ENCODE measurements around the gene ZFAND2A. TPM values are rescaled to one million over a fixed set of nuclear protein-coding genes. Genes with fewer than 3 reads are reported as not detected.

ZFAND2A gene
- total and polyA plus RNA-seq, 2 donors from 2014 or later: 21.9 to 27.6 TPM

DNA sequence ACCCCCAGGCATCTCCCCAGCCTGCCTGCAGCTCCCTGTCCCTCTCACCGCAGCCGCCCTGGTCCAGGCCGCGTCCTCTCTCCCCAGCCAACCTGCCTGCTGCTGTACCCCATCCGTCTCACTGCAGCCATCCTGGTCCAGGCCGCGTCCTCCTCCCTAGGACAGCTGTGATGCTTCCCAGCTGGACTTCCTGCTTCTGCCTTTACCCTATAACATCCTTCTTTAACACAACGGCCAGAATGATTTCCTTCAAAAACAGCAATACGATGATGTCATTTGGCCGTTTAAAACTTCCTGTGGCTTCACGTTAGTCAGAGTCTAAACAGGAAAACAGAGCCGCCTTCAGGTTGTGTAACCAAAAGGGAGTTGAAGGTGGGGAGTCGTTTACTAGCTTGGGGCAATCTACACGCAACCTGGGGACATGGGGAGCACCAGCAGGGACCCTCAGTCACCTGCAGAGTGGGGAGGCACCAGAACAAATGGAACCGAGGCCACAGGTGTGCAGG is 32.2 kb upstream of the ZFAND2A start:
- H3K27ac ChIP-seq (ENCODE audit: low read depth in 2 of 2, low read length in 2 of 2): no peak overlapping the region
- no peaks in the 10 kb centered on the region for H3K27me3 ChIP-seq (ENCODE audit: control insufficient read depth, insufficient read depth, low read length)
- no peaks in the 10 kb centered on the region for H3K9me3 ChIP-seq (ENCODE audit: control insufficient read depth in 2 of 3, insufficient read depth in 1 of 3, low read length in 3 of 3)
- no peak overlapping the region for H3K4me3 ChIP-seq (ENCODE audit: low read length in 3 of 3)
- no peaks in the 10 kb centered on the region for H3K4me1 ChIP-seq (ENCODE audit: control insufficient read depth in 2 of 3, insufficient read depth in 2 of 3, low read depth in 1 of 3, low read length in 3 of 3)
- TF ChIP-seq, protein P1, sequence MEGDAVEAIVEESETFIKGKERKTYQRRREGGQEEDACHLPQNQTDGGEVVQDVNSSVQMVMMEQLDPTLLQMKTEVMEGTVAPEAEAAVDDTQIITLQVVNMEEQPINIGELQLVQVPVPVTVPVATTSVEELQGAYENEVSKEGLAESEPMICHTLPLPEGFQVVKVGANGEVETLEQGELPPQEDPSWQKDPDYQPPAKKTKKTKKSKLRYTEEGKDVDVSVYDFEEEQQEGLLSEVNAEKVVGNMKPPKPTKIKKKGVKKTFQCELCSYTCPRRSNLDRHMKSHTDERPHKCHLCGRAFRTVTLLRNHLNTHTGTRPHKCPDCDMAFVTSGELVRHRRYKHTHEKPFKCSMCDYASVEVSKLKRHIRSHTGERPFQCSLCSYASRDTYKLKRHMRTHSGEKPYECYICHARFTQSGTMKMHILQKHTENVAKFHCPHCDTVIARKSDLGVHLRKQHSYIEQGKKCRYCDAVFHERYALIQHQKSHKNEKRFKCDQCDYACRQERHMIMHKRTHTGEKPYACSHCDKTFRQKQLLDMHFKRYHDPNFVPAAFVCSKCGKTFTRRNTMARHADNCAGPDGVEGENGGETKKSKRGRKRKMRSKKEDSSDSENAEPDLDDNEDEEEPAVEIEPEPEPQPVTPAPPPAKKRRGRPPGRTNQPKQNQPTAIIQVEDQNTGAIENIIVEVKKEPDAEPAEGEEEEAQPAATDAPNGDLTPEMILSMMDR (IDR thresholded peaks at IDR 0.05; ENCODE audit: borderline replicate concordance, extremely low read depth, insufficient read depth): no peak
- no peaks in the 10 kb centered on the region for H3K36me3 ChIP-seq (ENCODE audit: control insufficient read depth in 2 of 3, insufficient read depth in 3 of 3, low read length in 3 of 3)
- intact Hi-C loops (cut with DNase I): no loop called here
- DNase-seq (peak in 3 of 5 donors; percentile 23 to 83 (median 38)), FAIRE-seq (no peak)
- H3K9ac ChIP-seq (ENCODE audit: low read length in 3 of 3): no peak overlapping the region

DNA sequence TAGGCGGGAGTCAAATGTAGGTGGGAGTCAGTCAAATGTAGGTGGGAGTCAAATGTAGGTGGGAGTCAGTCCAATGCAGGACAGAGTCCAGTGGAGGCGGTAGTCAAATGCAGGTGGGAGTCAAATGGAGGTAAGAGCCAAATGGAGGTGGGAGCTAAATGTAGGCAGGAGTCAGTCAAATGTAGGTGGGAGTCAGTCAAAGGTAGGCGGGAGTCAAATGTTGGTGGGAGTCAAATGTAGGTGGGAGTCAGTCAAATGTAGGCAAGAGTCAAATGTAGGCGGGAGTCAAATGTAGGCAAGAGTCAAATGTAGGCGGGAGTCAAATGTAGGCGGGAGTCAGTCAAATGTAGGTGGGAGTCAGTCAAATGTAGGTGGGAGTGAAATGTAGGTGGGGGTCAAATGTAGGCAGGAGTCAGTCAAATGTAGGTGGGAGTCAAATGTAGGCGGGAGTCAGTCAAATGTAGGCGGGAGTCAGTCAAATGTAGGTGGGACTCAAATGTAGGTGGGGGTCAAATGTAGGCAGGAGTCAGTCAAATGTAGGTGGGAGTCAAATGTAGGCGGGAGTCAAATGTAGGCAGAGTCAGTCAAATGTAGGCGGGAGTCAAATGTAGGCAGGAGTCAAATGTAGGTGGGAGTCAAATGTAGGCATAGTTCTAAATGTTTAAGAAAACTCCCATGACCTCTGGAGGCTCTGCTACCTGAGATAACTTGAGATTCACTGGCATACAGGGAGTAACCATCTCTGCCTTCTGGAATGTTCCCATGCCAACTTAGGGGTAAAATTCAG is 30.2 kb upstream of the ZFAND2A start:
- FAIRE-seq (no peak), DNase-seq (no peak)
- TF ChIP-seq, protein P1 (IDR thresholded peaks at IDR 0.05; ENCODE audit: borderline replicate concordance, extremely low read depth, insufficient read depth): no peak
- no peaks in the 10 kb centered on the region for H3K27me3 ChIP-seq (ENCODE audit: control insufficient read depth, insufficient read depth, low read length)
- H3K9ac ChIP-seq (ENCODE audit: low read length in 3 of 3): no peak overlapping the region
- no peaks in the 10 kb centered on the region for H3K36me3 ChIP-seq (ENCODE audit: control insufficient read depth in 2 of 3, insufficient read depth in 3 of 3, low read length in 3 of 3)
- H3K27ac ChIP-seq (ENCODE audit: low read depth in 2 of 2, low read length in 2 of 2): no peak overlapping the region
- no peak overlapping the region for H3K4me3 ChIP-seq (ENCODE audit: low read length in 3 of 3)
- H3K9me3 ChIP-seq (ENCODE audit: control insufficient read depth in 2 of 3, insufficient read depth in 1 of 3, low read length in 3 of 3): no peaks in the 10 kb centered on the region
- intact Hi-C loops (cut with DNase I): no loop called here
- no peaks in the 10 kb centered on the region for H3K4me1 ChIP-seq (ENCODE audit: control insufficient read depth in 2 of 3, insufficient read depth in 2 of 3, low read depth in 1 of 3, low read length in 3 of 3)

DNA sequence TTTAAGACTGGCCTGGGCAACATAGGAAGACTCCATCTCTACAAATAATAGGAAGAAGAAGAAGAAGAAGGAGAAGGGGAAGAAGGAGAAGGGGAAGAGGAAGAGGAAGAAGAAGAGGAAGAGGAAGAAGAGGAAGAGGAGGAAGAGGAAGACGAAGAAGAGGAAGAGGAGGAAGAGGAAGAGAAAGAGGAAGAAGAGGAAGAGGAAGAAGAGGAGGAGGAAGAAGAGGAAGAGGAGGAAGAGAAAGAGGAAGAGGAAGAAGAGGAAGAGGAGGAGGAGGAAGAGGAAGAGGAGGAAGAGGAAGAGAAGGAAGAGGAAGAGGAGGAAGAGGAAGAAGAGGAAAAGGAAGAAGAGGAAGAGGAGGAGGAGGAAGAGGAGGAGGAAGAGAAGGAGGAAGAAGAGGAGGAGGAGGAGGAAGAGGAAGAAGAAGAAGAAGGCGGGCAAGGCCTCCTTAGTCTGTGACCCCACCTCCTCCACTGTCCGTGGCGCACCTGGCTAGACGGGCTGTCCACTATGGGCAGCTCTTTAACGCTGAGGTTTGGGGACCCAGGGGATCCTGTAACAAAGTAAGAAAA is 28.8 kb upstream of the ZFAND2A start:
- Histone ChIP-seq H3K36me3 (ENCODE audit: control insufficient read depth in 2 of 3, insufficient read depth in 3 of 3, low read length in 3 of 3) (no peaks in the 10 kb centered on the region), H3K4me3 (ENCODE audit: low read length in 3 of 3) (no peak overlapping the region), H3K9ac (ENCODE audit: low read length in 3 of 3) (no peak overlapping the region), H3K27me3 (ENCODE audit: control insufficient read depth, insufficient read depth, low read length) (no peaks in the 10 kb centered on the region), H3K9me3 (ENCODE audit: control insufficient read depth in 2 of 3, insufficient read depth in 1 of 3, low read length in 3 of 3) (no peaks in the 10 kb centered on the region), H3K4me1 (ENCODE audit: control insufficient read depth in 2 of 3, insufficient read depth in 2 of 3, low read depth in 1 of 3, low read length in 3 of 3) (no peaks in the 10 kb centered on the region), H3K27ac (ENCODE audit: low read depth in 2 of 2, low read length in 2 of 2) (no peak overlapping the region)
- DNase-seq (no peak), FAIRE-seq (no peak)
- intact Hi-C loops (cut with DNase I): no loop called here
- TF ChIP-seq, protein P1 (IDR thresholded peaks at IDR 0.05; ENCODE audit: borderline replicate concordance, extremely low read depth, insufficient read depth): no peak
